MG63 (cell line): Measurements from ENCODE around the gene TMEM74B. TPM values are rescaled to one million over a fixed set of nuclear protein-coding genes. Genes with fewer than 3 reads are reported as not detected.
"Not testable (repeated sequence)": the region's sequence is repeated elsewhere in the genome, so short reads cannot be mapped to it uniquely, and the experiment has no call there.

Experiments
- DNase-seq: peaks from one replicate; pipeline ENCODE4 v3.0.0-alpha.2; 2020
- H3K27me3 ChIP-seq: fragments of 250-450 bp; sonication (Bioruptor Pico); 2 replicates; pipeline ENCODE4 v1.5.1; 2020; ENCODE audit warnings: mild to moderate bottlenecking, moderate library complexity
- H3K36me3 ChIP-seq: fragments of 250-450 bp; sonication (Bioruptor Pico); 2 replicates; pipeline ENCODE4 v1.5.1; 2020; ENCODE audit warnings: mild to moderate bottlenecking, moderate library complexity
- H3K4me3 ChIP-seq: fragments of 250-450 bp; sonication (Bioruptor Pico); 2 replicates; pipeline ENCODE4 v1.5.1; 2020; ENCODE audit warnings: mild to moderate bottlenecking, moderate library complexity
- H3K9me3 ChIP-seq: fragments of 250-450 bp; sonication (Bioruptor Pico); 2 replicates; pipeline ENCODE4 v1.5.1; 2020; ENCODE audit warnings: mild to moderate bottlenecking, moderate library complexity
- total RNA-seq: library from RNA; depleted of rRNA; stranded (reverse); fragments of >200 nt; shearing (Covaris generic); gene quantifications from 2 replicates; pipeline ENCODE4 v1.2.3, GENCODE V29; 2014; ENCODE audit warnings: low replicate concordance

Gene TMEM74B
- total RNA-seq, 1 experiment from 2014 or later, result not detected

GRCh38 chr20:1166948-1167720 lies 17.6 kb downstream of the TMEM74B start:
- Histone ChIP-seq H3K36me3 (no peaks in the 10 kb centered on the region; the same call in 1 of the 2 replicates), H3K9me3 (no peaks in the 10 kb centered on the region)
- no peak for DNase-seq

GRCh38 chr20:1165941-1166340 lies 18.8 kb downstream of the TMEM74B start:
- Histone ChIP-seq H3K36me3 (no peaks in the 10 kb centered on the region; the same call in 1 of the 2 replicates), H3K4me3 (no peak overlapping the region), H3K27me3 (no peaks in the 10 kb centered on the region), H3K9me3 (no peaks in the 10 kb centered on the region)
- DNase-seq, result no peak

More at GRCh38 chr20:1166948-1167720, 17.6 kb downstream of the TMEM74B start:
- no peaks in the 10 kb centered on the region for H3K27me3 ChIP-seq
- no peak overlapping the region for H3K4me3 ChIP-seq

- Histone ChIP-seq H3K4me3 (no peak overlapping the region), H3K36me3 (no peaks in the 10 kb centered on the region)
- no peak for DNase-seq
Measured at GRCh38 chr20:1165521-1165920, 19.3 kb downstream of the TMEM74B start.

GRCh38 chr20:1164871-1165270 lies 19.9 kb downstream of the TMEM74B start:
- Histone ChIP-seq H3K27me3 (no peaks in the 10 kb centered on the region), H3K4me3 (no peak overlapping the region), H3K9me3 (no peaks in the 10 kb centered on the region), H3K36me3 (no peaks in the 10 kb centered on the region)
- DNase-seq, result no peak

More at GRCh38 chr20:1165521-1165920, 19.3 kb downstream of the TMEM74B start:
- Histone ChIP-seq H3K9me3 (no peaks in the 10 kb centered on the region), H3K27me3 (no peaks in the 10 kb centered on the region)

GRCh38 chr20:1163653-1164052 lies 21.1 kb downstream of the TMEM74B start:
- no peaks in the 10 kb centered on the region for H3K27me3 ChIP-seq
- no peak for DNase-seq
- no peaks in the 10 kb centered on the region for H3K9me3 ChIP-seq
- H3K4me3 ChIP-seq, result no peak overlapping the region
- H3K36me3 ChIP-seq, result no peaks in the 10 kb centered on the region

GRCh38 chr20:1163105-1163504 lies 21.7 kb downstream of the TMEM74B start:
- no peak for DNase-seq
- Histone ChIP-seq H3K36me3 (no peaks in the 10 kb centered on the region), H3K9me3 (no peaks in the 10 kb centered on the region), H3K4me3 (no peak overlapping the region), H3K27me3 (no peaks in the 10 kb centered on the region)

- no peak overlapping the region for H3K4me3 ChIP-seq
- H3K9me3 ChIP-seq, result no peaks in the 10 kb centered on the region
- DNase-seq, result no peak
- H3K27me3 ChIP-seq, result no peaks in the 10 kb centered on the region
- H3K36me3 ChIP-seq, result peaks cover 3% of the 10 kb centered on the region; the same call in 1 of the 2 replicates
Measured at GRCh38 chr20:1160991-1161390, 23.8 kb downstream of the TMEM74B start.

GRCh38 chr20:1160496-1160895 lies 24.3 kb downstream of the TMEM74B start:
- Histone ChIP-seq H3K9me3 (no peaks in the 10 kb centered on the region), H3K4me3 (no peak overlapping the region), H3K27me3 (no peaks in the 10 kb centered on the region), H3K36me3 (peaks cover 8% of the 10 kb centered on the region; the same call in 1 of the 2 replicates)
- no peak for DNase-seq

- Histone ChIP-seq H3K36me3 (peaks cover 13% of the 10 kb centered on the region), H3K9me3 (no peaks in the 10 kb centered on the region), H3K4me3 (no peak overlapping the region), H3K27me3 (no peaks in the 10 kb centered on the region)
- no peak for DNase-seq
Measured at GRCh38 chr20:1155342-1155741, 29.4 kb downstream of the TMEM74B start.

- Histone ChIP-seq H3K27me3 (no peaks in the 10 kb centered on the region), H3K9me3 (no peaks in the 10 kb centered on the region), H3K4me3 (no peak overlapping the region), H3K36me3 (peaks cover 13% of the 10 kb centered on the region)
- DNase-seq, result no peak
Measured at GRCh38 chr20:1154691-1155090, 30.1 kb downstream of the TMEM74B start.

- Histone ChIP-seq H3K4me3 (no peak overlapping the region), H3K36me3 (peaks cover 13% of the 10 kb centered on the region), H3K9me3 (no peaks in the 10 kb centered on the region), H3K27me3 (no peaks in the 10 kb centered on the region)
- DNase-seq, result no peak
Measured at GRCh38 chr20:1154226-1154625, 30.6 kb downstream of the TMEM74B start.

- Histone ChIP-seq H3K27me3 (no peaks in the 10 kb centered on the region), H3K4me3 (no peak overlapping the region), H3K36me3 (peaks cover 14% of the 10 kb centered on the region), H3K9me3 (no peaks in the 10 kb centered on the region)
- no peak for DNase-seq
Measured at GRCh38 chr20:1150968-1151367, 33.8 kb downstream of the TMEM74B start.

GRCh38 chr20:1150218-1150617 lies 34.6 kb downstream of the TMEM74B start:
- no peak overlapping the region for H3K4me3 ChIP-seq
- no peak for DNase-seq
- H3K27me3 ChIP-seq, result no peaks in the 10 kb centered on the region
- no peaks in the 10 kb centered on the region for H3K9me3 ChIP-seq
- peaks cover 9% of the 10 kb centered on the region; the same call in 1 of the 2 replicates for H3K36me3 ChIP-seq

GRCh38 chr20:1149812-1150211 lies 35.0 kb downstream of the TMEM74B start:
- H3K36me3 ChIP-seq, DNase-seq, H3K27me3 ChIP-seq, H3K4me3 ChIP-seq, H3K9me3 ChIP-seq: not testable (repeated sequence)

- Histone ChIP-seq H3K4me3 (no peak overlapping the region), H3K36me3 (peaks cover 4% of the 10 kb centered on the region), H3K27me3 (no peaks in the 10 kb centered on the region), H3K9me3 (no peaks in the 10 kb centered on the region)
- no peak for DNase-seq
Measured at GRCh38 chr20:1146957-1147356, 37.8 kb downstream of the TMEM74B start.

GRCh38 chr20:1144401-1145172 lies 40.2 kb downstream of the TMEM74B start:
- no peaks in the 10 kb centered on the region for H3K9me3 ChIP-seq
- peaks cover 6% of the 10 kb centered on the region for H3K36me3 ChIP-seq

GRCh38 chr20:1137236-1137635 lies 47.5 kb downstream of the TMEM74B start:
- DNase-seq, result no peak
- H3K4me3 ChIP-seq, result no peak overlapping the region
- H3K9me3 ChIP-seq, result no peaks in the 10 kb centered on the region
- peaks cover 23% of the 10 kb centered on the region for H3K36me3 ChIP-seq
- no peaks in the 10 kb centered on the region for H3K27me3 ChIP-seq

More at GRCh38 chr20:1144401-1145172, 40.2 kb downstream of the TMEM74B start:
- Histone ChIP-seq H3K27me3 (no peaks in the 10 kb centered on the region), H3K4me3 (no peak overlapping the region)
- no peak for DNase-seq
